IMR-90 (cell line): ENCODE results near the gene VWA8. TPM values are rescaled to one million over a fixed set of nuclear protein-coding genes. Genes with fewer than 3 reads are reported as not detected.

ENCODE experiments used
- ATAC-seq: fragments of 200-7000 bp; cut with Tn5 transposase; 2 replicates; pipeline ENCODE4 v1.9.1; 2020; ENCODE audit warnings: low read depth, mild to moderate bottlenecking, moderate library complexity
- BruUV-seq: library from RNA; stranded (reverse); fragments of 400-500 nt; replicated peaks from 2 replicates; lab custom pipeline; 2021; lab: Mats Ljungman, UMichigan
- CTCF ChIA-PET: fragments of 300-600 bp; formaldehyde crosslinking; extraction: SDS; loops from one replicate; lab custom pipeline; 2021; ENCODE audit warnings: antibody characterized with exemption; lab: Yijun Ruan, JAX
- POLR2A ChIA-PET: fragments of 300-600 bp; sonication (Branson Sonifier 250); formaldehyde crosslinking; loops from one replicate; lab custom pipeline; 2022; ENCODE audit warnings: antibody characterized with exemption; ENCODE audit not compliant: unreplicated experiment; lab: Charles Lee
- DNase-seq: peaks from one replicate; pipeline ENCODE4 v3.0.0; 2013
- H2AFZ ChIP-seq: replicated peaks from 2 replicates; pipeline ENCODE3; 2013; ENCODE audit warnings: low read length, mild to moderate bottlenecking; ENCODE audit not compliant: poor library complexity
- H2AK5ac ChIP-seq: 2 replicates; pipeline ENCODE4 v1.6.1; 2013; ENCODE audit warnings: low read depth, low read length, inconsistent platforms
- H2AK9ac ChIP-seq: replicated peaks from 2 replicates; pipeline ENCODE3; 2013; ENCODE audit warnings: mild to moderate bottlenecking, low read depth, low read length, moderate library complexity; ENCODE audit not compliant: poor library complexity
- H2BK120ac ChIP-seq: 2 replicates; pipeline ENCODE4 v1.6.1; 2013; ENCODE audit warnings: low read depth, low read length, inconsistent platforms
- H2BK15ac ChIP-seq: 3 replicates; pipeline ENCODE4 v1.6.1; 2013; ENCODE audit warnings: low read depth, low read length, inconsistent platforms
- H2BK20ac ChIP-seq: 2 replicates; pipeline ENCODE4 v1.6.1; 2013; ENCODE audit warnings: low read depth, mild to moderate bottlenecking, inconsistent platforms, low read length, moderate library complexity
- H2BK5ac ChIP-seq: 2 replicates; pipeline ENCODE4 v1.6.1; 2013; ENCODE audit warnings: mild to moderate bottlenecking, low read depth, low read length, inconsistent platforms; ENCODE audit not compliant: poor library complexity, severe bottlenecking
- H3K14ac ChIP-seq: replicated peaks from 2 replicates; pipeline ENCODE4 v1.6.1; 2013; ENCODE audit warnings: low read depth, low read length, inconsistent platforms
- H3K18ac ChIP-seq: 2 replicates; pipeline ENCODE4 v1.6.1; 2013; ENCODE audit warnings: low read depth, low read length, control low read depth
- H3K23ac ChIP-seq: 2 replicates; pipeline ENCODE4 v1.6.1; 2013; ENCODE audit warnings: low read depth, low read length, inconsistent platforms
- H3K27ac ChIP-seq: 2 replicates; pipeline ENCODE4 v1.5.1; 2013; ENCODE audit warnings: mild to moderate bottlenecking, control low read depth, low read length; ENCODE audit not compliant: insufficient read depth
- H3K27me3 ChIP-seq: 2 replicates; pipeline ENCODE4 v1.6.1; 2013; ENCODE audit warnings: low read length; ENCODE audit not compliant: control insufficient read depth, insufficient read depth
- H3K36me3 ChIP-seq: 2 replicates; pipeline ENCODE4 v1.6.1; 2013; ENCODE audit warnings: low read length, mixed read lengths; ENCODE audit not compliant: control insufficient read depth, insufficient read depth
- H3K4ac ChIP-seq: 2 replicates; pipeline ENCODE4 v1.6.1; 2013; ENCODE audit warnings: low read depth, low read length, inconsistent platforms
- H3K4me1 ChIP-seq: 2 replicates; pipeline ENCODE4 v1.6.1; 2013; ENCODE audit warnings: low read length, mixed read lengths; ENCODE audit not compliant: control insufficient read depth, insufficient read depth
- H3K4me2 ChIP-seq: 2 replicates; pipeline ENCODE4 v1.6.1; 2013; ENCODE audit warnings: low read depth, mild to moderate bottlenecking, control low read depth, low read length, moderate library complexity
- H3K4me3 ChIP-seq: 2 replicates; pipeline ENCODE4 v1.5.1; 2013; ENCODE audit warnings: low read depth, mild to moderate bottlenecking, control low read depth, low read length, moderate library complexity; ENCODE audit not compliant: insufficient read depth
- H3K56ac ChIP-seq: 2 replicates; pipeline ENCODE4 v1.6.1; 2013; ENCODE audit warnings: low read length, inconsistent platforms; ENCODE audit not compliant: insufficient read depth; ENCODE audit errors: extremely low read depth
- H3K79me1 ChIP-seq, 2 experiments: 2 replicates each; pipeline ENCODE4 v1.6.1; 2013; ENCODE audit warnings: low read length in 2 of 2, inconsistent platforms in 1 of 2, low read depth in 1 of 2
- H3K9ac ChIP-seq: 2 replicates; pipeline ENCODE4 v1.6.1; 2013; ENCODE audit warnings: low read depth, low read length, control low read depth
- H3K9me1 ChIP-seq: 2 replicates; pipeline ENCODE4 v1.6.1; 2013; ENCODE audit warnings: low read length, inconsistent platforms; ENCODE audit not compliant: insufficient read depth
- H3K9me3 ChIP-seq: 2 replicates; pipeline ENCODE4 v1.6.1; 2013; ENCODE audit warnings: low read length; ENCODE audit not compliant: control insufficient read depth, insufficient read depth
- H4K20me1 ChIP-seq: 2 replicates; pipeline ENCODE4 v1.6.1; 2013; ENCODE audit warnings: low read length, inconsistent platforms; ENCODE audit not compliant: insufficient read depth
- H4K5ac ChIP-seq: 2 replicates; pipeline ENCODE4 v1.6.1; 2013; ENCODE audit warnings: mild to moderate bottlenecking, low read depth, low read length, control low read depth
- H4K8ac ChIP-seq, 2 experiments: 2 replicates each; pipeline ENCODE4 v1.6.1; 2013; ENCODE audit warnings: low read depth in 2 of 2, low read length in 2 of 2, control low read depth in 1 of 2, inconsistent platforms in 1 of 2
- H4K91ac ChIP-seq: 2 replicates; pipeline ENCODE4 v1.6.1; 2013; ENCODE audit warnings: low read depth, low read length, inconsistent platforms; ENCODE audit not compliant: insufficient read depth
- CEBPB ChIP-seq: IDR thresholded peaks from 2 replicates; pipeline ENCODE4 v1.6.1; 2012; ENCODE audit warnings: low read depth, low read length, improper control_type of control experiment
- CHD1 ChIP-seq: IDR thresholded peaks from 2 replicates; pipeline ENCODE4 v1.6.1; 2012; ENCODE audit warnings: low read depth, low read length, improper control_type of control experiment
- NFE2L2 ChIP-seq: fragments of 150-350 bp; IDR thresholded peaks from 2 replicates; pipeline ENCODE4 v1.6.1; 2016; ENCODE audit warnings: low read depth, mild to moderate bottlenecking, low read length
- RCOR1 ChIP-seq: IDR thresholded peaks from 2 replicates; pipeline ENCODE4 v1.6.1; 2012; ENCODE audit warnings: mild to moderate bottlenecking, low read length, improper control_type of control experiment; ENCODE audit not compliant: insufficient replicate concordance
- WGBS, 2 experiments: methylation state at CpG; one replicate each; pipeline versions ENCODE4 v1.1.5 to v1.1.7; 2013; ENCODE audit warnings: missing lambda C conversion rate in 2 of 2; ENCODE audit not compliant: insufficient read length in 1 of 2; ENCODE audit errors: extremely low coverage in 2 of 2; 5-methylcytosine and 5-hydroxymethylcytosine counted together
- dilution Hi-C: fragments of 300-500 bp; cut with HindIII; formaldehyde crosslinking; loops from one replicate; pipeline ENCODE4 v1.14.3; 2018; ENCODE audit warnings: low sequenced_read_pairs; ENCODE audit not compliant: unreplicated experiment
- in situ Hi-C: fragments of 300-500 bp; cut with MboI; formaldehyde crosslinking; loops from 3 replicates; pipeline ENCODE4 v1.14.3; 2019; ENCODE audit warnings: low sequenced_read_pairs, inconsistent platforms, mixed read lengths
- intact Hi-C: fragments of 100-400 bp; cut with micrococcal nuclease; formaldehyde crosslinking; loops from 2 replicates; pipeline ENCODE4 v1.10.0; 2022
- polyA plus RNA-seq, 3 experiments: library from polyadenylated mRNA; depleted of rRNA; stranded (reverse); fragments of >200 nt; gene quantifications; 2 replicates each; pipeline ENCODE4 v1.2.3, GENCODE V29; 2012; ENCODE audit warnings: low replicate concordance in 1 of 3
- total RNA-seq: library from RNA; depleted of rRNA; stranded (reverse); fragments of >200 nt; gene quantifications from 2 replicates; pipeline ENCODE4 v1.2.3, GENCODE V29; 2012

VWA8 gene
- total and polyA plus RNA-seq, 2 of the 4 experiments (the other 2 are of a cell fraction), result 5.9 to 18.3 TPM

GRCh38 chr13:41962994-41963393 lies 2.1 kb upstream of the VWA8 start:
- Histone ChIP-seq H3K4ac (no peak overlapping the region), H3K27ac (no peak overlapping the region), H3K23ac (no peak overlapping the region), H3K9me1 (peaks cover 5% of the 10 kb centered on the region; the same call in 1 of the 2 replicates), H3K18ac (no peak overlapping the region), H3K4me3 (no peak overlapping the region), H3K4me2 (no peak overlapping the region), H2AK9ac (no peak overlapping the region), H2BK5ac (no peak overlapping the region), H3K9me3 (no peaks in the 10 kb centered on the region), H3K36me3 (no peaks in the 10 kb centered on the region), H2BK20ac (no peak overlapping the region), H3K79me1 (peaks cover 7 to 18% of the 10 kb centered on the region in 2 experiments), H4K91ac (no peak overlapping the region), H2AK5ac (no peak overlapping the region), H3K4me1 (peaks cover 6% of the 10 kb centered on the region; the same call in 1 of the 2 replicates), H3K56ac (no peak overlapping the region), H2BK15ac (no peak overlapping the region), H3K9ac (no peak overlapping the region), H2AFZ (no peak overlapping the region), H4K5ac (no peak overlapping the region), H3K14ac (no peak overlapping the region), H4K20me1 (no peaks in the 10 kb centered on the region), H3K27me3 (no peaks in the 10 kb centered on the region), H2BK120ac (no peak overlapping the region), H4K8ac (no peak overlapping the region)
- POLR2A ChIA-PET, result no interaction called here
- WGBS, 2 experiments, result no CpG with 5 or more reads among the region's 1 CpG
- no TSS peak for BruUV-seq
- in situ Hi-C loops (loop anchor here (10.0 kb wide), 1 partner anchor 72 kb away; no protein-coding TSS in a partner anchor), intact Hi-C loops (no loop called here), dilution Hi-C loops (no loop called here)
- no peak for ATAC-seq
- peak; percentile 44 for DNase-seq
- CTCF ChIA-PET, result no interaction called here
- TF ChIP-seq RCOR1 (no peak), CEBPB (no peak), NFE2L2 (no peak), CHD1 (no peak)
